Liver (tissue), 9 donors: ENCODE results near the gene IFT20. TPM values are rescaled to one million over a fixed set of nuclear protein-coding genes. Genes with fewer than 3 reads are reported as not detected.

Experiments
- DNase-seq: peaks from one replicate; pipeline ENCODE4 v3.0.0-alpha.2; 2017; ENCODE audit warnings: low spot score
- H3K27ac ChIP-seq, 2 donors: one replicate each; pipeline ENCODE4 v1.7.0; 2013; ENCODE audit warnings: inconsistent platforms in 2 of 2, low read length in 2 of 2, control low read depth in 1 of 2, low read depth in 1 of 2, mild to moderate bottlenecking in 1 of 2
- H3K27me3 ChIP-seq, 4 donors: one replicate each; pipeline versions ENCODE4 v1.6.1 to v1.7.0; 2013; ENCODE audit warnings: low read length in 3 of 4, inconsistent platforms in 1 of 4, mild to moderate bottlenecking in 1 of 4, moderate library complexity in 1 of 4; ENCODE audit not compliant: control insufficient read depth in 4 of 4, insufficient read depth in 4 of 4
- H3K36me3 ChIP-seq, 4 donors: one replicate each; pipeline versions ENCODE4 v1.6.1 to v1.7.0; 2013; ENCODE audit warnings: low read length in 3 of 4, mild to moderate bottlenecking in 3 of 4, low read depth in 1 of 4, moderate library complexity in 1 of 4; ENCODE audit not compliant: control insufficient read depth in 4 of 4, insufficient read depth in 3 of 4
- H3K4me1 ChIP-seq, 4 donors: one replicate each; pipeline versions ENCODE4 v1.6.1 to v1.7.0; 2013; ENCODE audit warnings: low read length in 3 of 4, mild to moderate bottlenecking in 3 of 4, moderate library complexity in 1 of 4; ENCODE audit not compliant: control insufficient read depth in 4 of 4, insufficient read depth in 4 of 4
- H3K4me3 ChIP-seq, 3 donors: one replicate each; pipeline versions ENCODE4 v1.6.1 to v1.7.0; 2013; ENCODE audit warnings: low read length in 3 of 3, control low read depth in 1 of 3, low read depth in 1 of 3, mild to moderate bottlenecking in 1 of 3
- H3K9ac ChIP-seq, 2 donors: one replicate each; pipeline ENCODE4 v1.7.0; 2013; ENCODE audit warnings: low read length in 2 of 2, mild to moderate bottlenecking in 2 of 2, moderate library complexity in 2 of 2, control low read depth in 1 of 2, low read depth in 1 of 2
- H3K9me3 ChIP-seq, 4 donors: one replicate each; pipeline versions ENCODE4 v1.6.1 to v1.7.0; 2013; ENCODE audit warnings: low read length in 3 of 4; ENCODE audit not compliant: control insufficient read depth in 4 of 4
- ATF3 ChIP-seq: IDR thresholded peaks from 2 replicates; pipeline ENCODE4 v1.6.1; 2016; ENCODE audit warnings: antibody characterized with exemption
- EGR1 ChIP-seq, 2 donors: IDR thresholded peaks; 2 replicates each; pipeline ENCODE4 v1.6.1; 2016 to 2018; ENCODE audit warnings: antibody characterized with exemption in 2 of 2, low read depth in 2 of 2
- FOXA1 ChIP-seq: IDR thresholded peaks from 2 replicates; pipeline ENCODE4 v1.6.1; 2016; ENCODE audit warnings: antibody characterized with exemption
- FOXA2 ChIP-seq: IDR thresholded peaks from 2 replicates; pipeline ENCODE4 v1.6.1; 2016; ENCODE audit warnings: antibody characterized with exemption
- GABPA ChIP-seq, 2 donors: IDR thresholded peaks in 1 of 2; conservative IDR thresholded peaks in 1 of 2; 2 replicates each; pipeline ENCODE4 v1.6.1; 2016; ENCODE audit warnings: antibody characterized with exemption in 2 of 2, mild to moderate bottlenecking in 1 of 2, moderate library complexity in 1 of 2
- HNF4A ChIP-seq, 2 donors: conservative IDR thresholded peaks; 2 replicates each; pipeline ENCODE4 v1.6.1; 2016; ENCODE audit warnings: antibody characterized with exemption in 2 of 2, mild to moderate bottlenecking in 2 of 2
- HNF4G ChIP-seq: IDR thresholded peaks from 2 replicates; pipeline ENCODE4 v1.6.1; 2016; ENCODE audit warnings: antibody characterized with exemption
- JUND ChIP-seq, 2 donors: IDR thresholded peaks; 2 replicates each; pipeline ENCODE4 v1.6.1; 2016; ENCODE audit warnings: antibody characterized with exemption in 2 of 2
- RAD21 ChIP-seq, 2 donors: IDR thresholded peaks; 2 replicates each; pipeline ENCODE4 v1.6.1; 2016; ENCODE audit warnings: antibody characterized with exemption in 2 of 2, mild to moderate bottlenecking in 2 of 2
- REST ChIP-seq: IDR thresholded peaks from 2 replicates; pipeline ENCODE4 v1.6.1; 2016; ENCODE audit warnings: antibody characterized with exemption, mild to moderate bottlenecking
- TAF1 ChIP-seq: conservative IDR thresholded peaks from 2 replicates; pipeline ENCODE4 v1.6.1; 2016; ENCODE audit warnings: antibody characterized with exemption, mild to moderate bottlenecking
- YY1 ChIP-seq: IDR thresholded peaks from 2 replicates; pipeline ENCODE4 v1.6.1; 2016; ENCODE audit warnings: antibody characterized with exemption, mild to moderate bottlenecking
- WGBS: extraction: QIAGEN DNeasy Blood & Tissue Kit; methylation state at CpG from one replicate; pipeline ENCODE4 v1.1.7; 2013; 5-methylcytosine and 5-hydroxymethylcytosine counted together
- polyA plus RNA-seq, 2 donors: library from polyadenylated mRNA; stranded (reverse) in 1 of 2; unstranded in 1 of 2; fragments of 200-250 nt in 1 of 2; fragments of >200 nt in 1 of 2; fragmentation: Nextera tagmentation in 1 of 2; extraction: Ambion mirVana in 1 of 2; gene quantifications; one replicate each; pipeline versions ENCODE4 v1.2.1 to v1.2.3, GENCODE V29; 2013 to 2015
- total RNA-seq, 2 donors: library from RNA; depleted of rRNA; stranded (reverse); fragments of >200 nt; gene quantifications; one replicate each; pipeline ENCODE4 v1.2.3, GENCODE V29; 2014
- TF ChIP-seq, protein P1 (sequence below): IDR thresholded peaks from 2 replicates; pipeline ENCODE4 v1.6.1; 2016; ENCODE audit warnings: antibody characterized with exemption
- donor health status: healthy.
- donor health status: healthy.
- donor health status: healthy.
- donor health status: healthy.
- donor health status: healthy.

The IFT20 gene
- total and polyA plus RNA-seq, 4 donors, result 15.5 to 37.1 (median 24.7) TPM

DNA sequence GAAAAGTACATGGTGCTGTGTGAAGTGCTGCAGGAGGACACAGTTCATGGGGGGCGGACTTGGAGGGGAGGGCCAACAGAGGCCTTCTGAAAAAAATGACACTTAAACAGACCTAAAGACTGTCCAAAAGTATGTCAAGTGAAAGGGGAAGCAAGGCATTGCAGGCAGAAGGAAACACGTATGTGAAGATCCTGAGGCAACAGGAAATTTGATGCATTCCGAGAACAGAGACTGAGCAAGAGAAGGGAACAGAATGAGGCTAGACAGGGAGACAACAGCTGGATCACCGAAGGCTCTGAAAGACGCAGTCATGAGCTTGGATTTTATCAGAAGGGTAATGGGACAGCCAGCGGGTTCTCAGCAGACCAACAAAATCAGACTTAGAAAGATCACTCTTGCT, 1.1 kb downstream of the IFT20 start:
- 74% methylated on average over 6 of the region's 6 CpGs for WGBS
- no peak for DNase-seq
- Histone ChIP-seq H3K9ac (peak overlapping the region in 1 of 2 donors; percentile 74), H3K4me3 (peak overlapping the region; percentile 85 to 93 (median 91)), H3K4me1 (peaks cover 4 to 39% (median 36%) of the 10 kb centered on the region in 4 donors), H3K36me3 (peaks cover 0 to 13% (median 5%) of the 10 kb centered on the region in 4 donors), H3K9me3 (no peaks in the 10 kb centered on the region), H3K27me3 (no peaks in the 10 kb centered on the region), H3K27ac (no peak overlapping the region)
- TF ChIP-seq EGR1 (IDR thresholded peaks at IDR 0.05; ENCODE audit: low read depth in 2 of 2) (no peak), HNF4G (no peak), JUND (IDR thresholded peaks at IDR 0.05) (no peak), REST (no peak), HNF4A (conservative IDR thresholded peaks at IDR 0.05) (no peak), GABPA (IDR thresholded peaks at IDR 0.05 in 1 of 2, conservative IDR thresholded peaks at IDR 0.05 in 1 of 2) (no peak), TAF1 (no peak)
- TF ChIP-seq, protein P1, sequence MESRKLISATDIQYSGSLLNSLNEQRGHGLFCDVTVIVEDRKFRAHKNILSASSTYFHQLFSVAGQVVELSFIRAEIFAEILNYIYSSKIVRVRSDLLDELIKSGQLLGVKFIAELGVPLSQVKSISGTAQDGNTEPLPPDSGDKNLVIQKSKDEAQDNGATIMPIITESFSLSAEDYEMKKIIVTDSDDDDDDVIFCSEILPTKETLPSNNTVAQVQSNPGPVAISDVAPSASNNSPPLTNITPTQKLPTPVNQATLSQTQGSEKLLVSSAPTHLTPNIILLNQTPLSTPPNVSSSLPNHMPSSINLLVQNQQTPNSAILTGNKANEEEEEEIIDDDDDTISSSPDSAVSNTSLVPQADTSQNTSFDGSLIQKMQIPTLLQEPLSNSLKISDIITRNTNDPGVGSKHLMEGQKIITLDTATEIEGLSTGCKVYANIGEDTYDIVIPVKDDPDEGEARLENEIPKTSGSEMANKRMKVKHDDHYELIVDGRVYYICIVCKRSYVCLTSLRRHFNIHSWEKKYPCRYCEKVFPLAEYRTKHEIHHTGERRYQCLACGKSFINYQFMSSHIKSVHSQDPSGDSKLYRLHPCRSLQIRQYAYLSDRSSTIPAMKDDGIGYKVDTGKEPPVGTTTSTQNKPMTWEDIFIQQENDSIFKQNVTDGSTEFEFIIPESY, result no peak

GRCh38 chr17:28333083-28333746, 2.1 kb downstream of the IFT20 start:
- Histone ChIP-seq H3K9ac (no peak overlapping the region), H3K9me3 (no peaks in the 10 kb centered on the region), H3K27me3 (no peaks in the 10 kb centered on the region), H3K36me3 (peaks cover 0 to 16% (median 7%) of the 10 kb centered on the region in 4 donors), H3K27ac (no peak overlapping the region), H3K4me3 (no peak overlapping the region), H3K4me1 (peaks cover 4 to 37% (median 35%) of the 10 kb centered on the region in 4 donors)
- DNase-seq, result no peak
- WGBS, result 84% methylated on average over 1 of the region's 1 CpG
- TF ChIP-seq ATF3, result no peak
- TF ChIP-seq JUND (IDR thresholded peaks at IDR 0.05), result no peak
- no peak for TF ChIP-seq GABPA (IDR thresholded peaks at IDR 0.05 in 1 of 2, conservative IDR thresholded peaks at IDR 0.05 in 1 of 2)
- TF ChIP-seq, protein P1, result no peak
- no peak for TF ChIP-seq RAD21 (IDR thresholded peaks at IDR 0.05)
- TF ChIP-seq FOXA2, result no peak
- no peak for TF ChIP-seq FOXA1
- TF ChIP-seq HNF4A (conservative IDR thresholded peaks at IDR 0.05), result no peak
- no peak for TF ChIP-seq YY1
- no peak for TF ChIP-seq HNF4G
- no peak for TF ChIP-seq EGR1 (IDR thresholded peaks at IDR 0.05; ENCODE audit: low read depth in 2 of 2)
- TF ChIP-seq REST, result no peak
